HCEC 1CT (cell line): ENCODE results near the gene LRP8.

Experiments
- DNase-seq: peaks from one replicate; pipeline ENCODE4 v3.0.0-alpha.2; 2017

LRP8 gene

DNA sequence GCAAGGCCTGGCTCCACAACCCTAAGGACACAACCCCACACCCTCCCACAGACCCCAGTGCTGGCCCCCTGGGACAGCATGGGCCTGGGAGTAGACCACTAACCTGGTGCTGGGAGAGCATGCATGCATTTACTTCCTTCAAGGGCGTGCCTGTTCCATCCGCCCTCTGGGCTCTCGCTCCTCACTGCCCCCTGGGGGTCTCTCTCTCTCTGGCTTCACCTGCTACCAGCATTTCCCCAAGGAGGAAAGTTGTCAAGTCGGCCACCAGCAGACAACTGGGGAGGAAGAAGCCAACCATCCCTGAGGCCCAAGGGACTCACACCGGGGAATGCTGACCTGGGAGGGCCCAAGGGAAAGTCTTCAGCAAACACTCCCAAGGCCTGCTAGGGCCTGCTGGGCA is 6.5 kb downstream of the LRP8 start:
- no peak for DNase-seq

- DNase-seq: no peak
These were observed 7.2 kb downstream of the LRP8 start for GRCh38 chr1:53320646-53321045.

GRCh38 chr1:53319296-53320101 is 8.4 kb downstream of the LRP8 start:
- DNase-seq: no peak

GRCh38 chr1:53317646-53318539 is 10.0 kb downstream of the LRP8 start:
- DNase-seq: no peak

- DNase-seq: no peak
These were observed 10.9 kb downstream of the LRP8 start for GRCh38 chr1:53316766-53317581.

GRCh38 chr1:53316424-53316765 is 11.5 kb downstream of the LRP8 start:
- no peak for DNase-seq

DNA sequence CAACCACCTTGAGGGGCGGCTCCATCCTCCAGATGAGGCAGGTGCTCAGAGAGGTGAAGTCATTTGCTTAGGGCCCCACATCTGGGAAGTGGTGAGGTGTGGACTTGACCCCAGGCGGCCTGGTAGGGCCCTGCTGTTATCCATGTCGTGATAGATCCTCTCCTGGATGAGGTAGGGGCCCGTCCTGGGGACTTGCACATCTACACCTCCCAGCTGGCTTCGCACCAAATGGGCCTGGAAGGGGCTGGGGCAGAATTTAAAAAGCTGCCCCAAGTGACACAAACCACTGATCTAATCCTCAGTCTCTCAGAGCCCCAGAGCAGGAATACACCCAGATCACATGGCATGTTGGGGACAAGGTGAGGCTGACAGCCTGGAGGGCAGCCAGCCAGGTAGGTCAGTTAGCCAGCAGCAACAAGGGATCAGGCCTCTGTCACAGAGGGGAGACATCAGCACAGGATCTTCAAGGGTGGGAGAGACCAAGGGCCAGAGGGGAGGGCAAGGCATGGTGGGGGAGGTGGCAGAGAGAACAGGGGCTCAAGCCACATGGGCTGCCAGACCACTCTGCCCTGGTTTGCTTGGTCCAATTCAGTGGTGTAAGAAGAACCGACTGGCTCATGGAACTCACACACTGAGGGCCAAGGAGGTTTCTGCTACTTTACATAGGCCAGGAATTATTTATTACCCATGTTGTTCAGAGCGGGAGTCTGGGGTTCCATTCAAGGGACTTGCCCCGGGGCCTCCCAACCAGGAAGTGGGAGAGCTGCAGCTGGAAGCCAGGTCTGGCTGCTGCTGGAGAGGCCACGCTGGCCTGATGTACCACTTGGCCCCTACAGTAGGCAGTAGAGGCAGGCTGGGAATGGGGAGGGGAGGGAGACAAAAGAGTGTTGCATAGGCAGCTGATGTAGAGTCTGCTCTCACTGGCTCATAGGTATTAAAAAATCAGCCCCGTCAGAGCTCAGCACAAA is 12.1 kb downstream of the LRP8 start:
- no peak for DNase-seq

DNA sequence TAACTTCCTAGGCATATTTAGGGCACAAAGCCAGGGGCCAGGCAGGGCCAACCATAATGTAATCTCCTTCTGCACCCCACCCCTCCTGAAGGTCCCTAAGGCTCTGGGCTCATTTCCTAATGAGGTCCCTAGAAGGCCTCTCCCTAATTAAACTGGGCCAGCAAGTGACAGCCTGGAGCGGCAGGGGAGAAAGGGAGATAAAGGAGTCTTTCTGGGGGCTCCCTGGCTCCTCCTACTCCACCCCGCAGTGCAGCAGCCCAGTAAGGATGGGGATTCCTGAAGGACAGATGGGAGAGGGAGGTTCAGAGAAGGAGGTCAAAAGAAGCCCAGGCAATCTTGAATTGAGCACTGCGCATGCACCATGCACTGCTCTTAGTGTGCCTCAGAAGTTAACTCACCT is 12.8 kb downstream of the LRP8 start:
- DNase-seq: no peak

DNA sequence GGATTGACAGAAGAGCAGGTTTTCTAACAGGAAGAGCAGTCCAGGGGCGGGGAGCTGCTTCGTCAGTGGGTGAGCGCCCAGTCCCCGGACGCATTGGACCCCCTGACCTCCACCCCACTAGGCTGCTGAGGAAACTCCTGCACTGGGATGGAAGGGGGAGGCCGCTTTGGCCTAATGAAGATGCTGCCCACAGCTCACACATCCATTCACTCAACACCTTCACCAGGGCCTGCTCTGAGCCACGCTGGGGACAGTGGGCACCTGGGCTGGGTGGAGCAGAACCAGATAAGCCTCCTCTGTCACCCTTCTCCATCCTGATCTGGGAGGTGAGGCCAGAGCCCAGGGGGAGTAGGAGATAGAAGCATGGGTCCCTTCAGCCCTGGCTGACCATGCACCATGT is 13.3 kb downstream of the LRP8 start:
- DNase-seq: no peak

DNA sequence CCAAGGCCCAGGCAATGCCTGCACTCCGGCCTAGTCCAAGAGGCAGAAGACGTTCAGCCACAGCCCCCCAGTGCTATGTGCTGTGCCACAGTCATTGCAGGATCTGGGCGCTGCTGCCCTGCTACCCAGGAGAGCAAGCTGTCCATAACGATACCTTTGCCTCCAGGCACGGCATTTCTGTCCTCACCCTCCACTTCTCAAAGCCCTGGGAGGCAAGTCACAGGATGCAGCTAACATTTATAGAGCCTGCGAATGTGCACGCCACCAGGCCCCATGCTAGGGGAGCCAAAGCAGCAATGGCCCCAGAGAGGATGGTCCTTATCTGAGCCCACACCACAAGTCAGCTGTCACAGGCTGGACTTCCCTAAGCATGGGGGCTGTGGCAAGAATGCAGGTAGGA is 13.8 kb downstream of the LRP8 start:
- no peak for DNase-seq

DNA sequence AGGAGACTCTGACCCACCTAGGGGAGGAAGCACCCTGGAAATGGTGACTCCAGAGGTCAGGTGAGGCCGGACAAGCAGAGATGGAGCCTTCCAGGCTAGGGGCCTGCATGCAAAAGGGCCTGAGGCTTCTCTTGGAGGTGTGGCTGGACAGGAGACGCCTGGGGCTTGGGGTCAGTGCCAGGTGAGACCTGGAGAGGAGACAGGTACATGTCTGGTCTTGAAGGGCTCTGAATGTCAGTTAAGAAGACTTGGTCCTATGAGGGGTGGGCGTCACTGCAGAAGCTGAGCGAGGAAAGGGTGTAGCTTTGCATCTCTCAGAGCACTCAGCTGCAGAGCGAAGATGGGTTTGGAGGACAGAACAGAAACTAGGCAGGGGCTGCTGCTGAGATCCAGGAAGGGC is 14.3 kb downstream of the LRP8 start:
- no peak for DNase-seq

DNA sequence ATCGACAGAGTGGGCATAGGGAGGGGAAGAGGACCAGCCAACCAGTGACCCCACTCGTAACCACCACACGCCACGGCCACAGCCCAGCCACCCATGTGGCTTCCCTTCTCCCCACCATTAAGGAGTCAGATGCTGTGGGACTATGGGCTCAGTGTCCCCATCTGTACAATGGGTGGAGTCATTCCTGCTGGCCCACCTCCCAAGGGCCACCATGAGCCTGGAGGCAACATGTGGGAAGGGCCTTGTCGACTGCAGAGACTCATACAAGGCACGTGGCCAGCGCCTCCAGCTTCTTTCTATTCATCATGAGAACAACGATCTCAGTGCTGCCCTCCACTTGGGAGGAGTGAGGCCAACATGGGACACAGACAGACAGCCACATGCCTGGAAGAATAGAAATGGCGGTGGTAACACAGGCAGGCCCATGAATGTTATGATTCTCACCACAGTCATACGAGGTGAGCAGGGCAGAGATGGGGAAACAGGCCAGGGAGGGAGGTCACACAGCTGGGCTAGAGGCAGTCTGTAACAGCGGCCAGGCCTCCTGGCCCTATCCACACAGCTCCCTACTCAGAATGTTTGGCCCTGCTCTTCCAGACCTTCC is 16.1 kb downstream of the LRP8 start:
- DNase-seq: no peak

- no peak for DNase-seq
These were observed 16.8 kb downstream of the LRP8 start for GRCh38 chr1:53310847-53311681.

GRCh38 chr1:53309802-53310201 is 18.1 kb downstream of the LRP8 start:
- DNase-seq: no peak

DNA sequence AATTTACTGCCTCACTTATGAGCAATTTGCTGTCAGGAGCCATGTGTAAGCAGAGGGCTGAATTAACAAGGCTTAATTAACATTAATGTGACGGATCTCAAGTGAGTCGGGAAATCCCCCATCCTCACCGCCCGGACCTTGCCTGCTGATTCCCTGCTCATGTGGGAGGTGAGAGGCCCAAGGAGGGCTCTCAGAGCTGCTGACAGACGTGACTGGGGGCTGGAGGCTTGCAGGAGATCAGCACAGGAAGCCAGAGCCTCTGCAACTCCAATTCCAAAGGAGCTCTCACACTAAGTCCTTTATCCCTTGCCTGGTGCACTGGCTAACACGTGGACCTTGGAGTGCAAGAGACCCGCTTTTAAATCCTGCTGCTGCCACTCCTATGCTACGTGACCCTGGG is 19.4 kb downstream of the LRP8 start:
- no peak for DNase-seq

GRCh38 chr1:53307037-53307436 is 20.8 kb downstream of the LRP8 start:
- DNase-seq: no peak

GRCh38 chr1:53306168-53306567 is 21.7 kb downstream of the LRP8 start:
- no peak for DNase-seq

GRCh38 chr1:53305650-53306049 is 22.2 kb downstream of the LRP8 start:
- DNase-seq: no peak

DNA sequence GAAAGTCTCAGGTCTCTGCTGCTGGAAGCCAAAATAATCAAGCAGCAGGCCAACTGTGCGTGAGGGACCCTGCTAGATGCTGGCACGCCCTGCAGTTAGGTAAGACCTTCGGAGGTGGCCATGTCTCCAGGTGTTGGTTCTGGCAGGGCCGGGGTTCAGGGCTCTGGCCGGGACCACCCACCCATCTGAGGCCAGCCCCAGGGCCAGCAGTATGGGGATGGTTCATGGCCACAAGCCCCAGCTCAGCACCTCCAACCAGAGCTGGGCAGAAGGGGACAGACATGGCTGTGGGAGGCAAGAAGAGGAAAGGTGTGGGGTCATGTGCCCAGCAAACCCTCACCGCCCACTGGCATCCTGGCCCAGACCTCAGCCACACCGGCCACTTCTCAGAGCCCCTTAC is 23.3 kb downstream of the LRP8 start:
- no peak for DNase-seq

DNA sequence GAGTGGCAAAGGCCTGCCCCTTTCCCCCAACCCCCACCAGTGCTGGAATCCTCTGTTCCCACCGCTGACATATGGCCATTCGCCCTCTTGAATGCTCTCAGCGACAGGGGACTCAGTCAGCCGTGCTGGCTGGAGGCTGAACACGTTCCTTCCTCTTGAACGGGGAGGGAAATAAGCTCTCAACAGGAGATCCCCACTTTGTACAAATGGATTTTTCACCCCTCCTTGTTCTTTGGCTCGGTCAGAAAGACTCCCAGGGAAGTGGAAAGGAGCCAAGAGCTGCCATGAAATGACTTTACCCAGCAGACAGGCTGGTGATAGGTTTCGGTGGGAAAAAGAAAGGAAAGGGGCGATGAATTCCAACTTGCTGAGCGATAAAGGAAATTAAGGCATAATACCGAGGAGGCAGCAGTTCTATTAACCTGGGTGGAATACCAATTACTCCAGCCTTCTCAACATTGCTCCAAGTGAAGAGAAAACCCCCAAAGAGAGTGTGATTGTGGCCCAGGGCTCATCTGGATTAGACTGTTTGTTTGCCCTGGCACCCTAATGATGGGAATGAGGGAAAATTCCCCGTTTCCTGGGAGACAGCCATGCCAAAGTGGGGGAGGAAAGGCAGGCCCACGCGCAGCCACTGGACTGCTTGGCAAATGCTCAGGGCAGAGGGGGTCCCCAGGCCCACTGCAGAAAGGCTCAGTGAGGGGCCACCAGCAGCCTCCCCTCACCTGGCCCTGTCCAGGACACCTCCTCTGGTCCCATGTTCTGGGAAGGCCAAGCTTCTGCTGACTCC is 23.9 kb downstream of the LRP8 start:
- no peak for DNase-seq
